Measurements from ENCODE around the gene FOS.

DNA sequence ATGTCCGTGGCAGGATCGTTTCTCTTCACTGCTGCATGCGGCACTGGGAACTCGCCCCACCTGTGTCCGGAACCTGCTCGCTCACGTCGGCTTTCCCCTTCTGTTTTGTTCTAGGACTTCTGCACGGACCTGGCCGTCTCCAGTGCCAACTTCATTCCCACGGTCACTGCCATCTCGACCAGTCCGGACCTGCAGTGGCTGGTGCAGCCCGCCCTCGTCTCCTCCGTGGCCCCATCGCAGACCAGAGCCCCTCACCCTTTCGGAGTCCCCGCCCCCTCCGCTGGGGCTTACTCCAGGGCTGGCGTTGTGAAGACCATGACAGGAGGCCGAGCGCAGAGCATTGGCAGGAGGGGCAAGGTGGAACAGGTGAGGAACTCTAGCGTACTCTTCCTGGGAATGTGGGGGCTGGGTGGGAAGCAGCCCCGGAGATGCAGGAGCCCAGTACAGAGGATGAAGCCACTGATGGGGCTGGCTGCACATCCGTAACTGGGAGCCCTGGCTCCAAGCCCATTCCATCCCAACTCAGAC lies 1.2 kb downstream of the FOS start:
- TF ChIP-seq ZNF331 (CRISPR knock-in tag; IDR thresholded peaks at IDR 0.05; ENCODE audit: low read depth) (no peak), POLR2AphosphoS5 (IDR thresholded peaks at IDR 0.05; ENCODE audit: low read depth) (no peak), EZH2 (IDR thresholded peaks at IDR 0.05; ENCODE audit: low read depth, unreplicated experiment) (no peak), EZH2phosphoT487 (IDR thresholded peaks at IDR 0.05; ENCODE audit: unreplicated experiment) (no peak), CREB1 (CRISPR knock-in tag; IDR thresholded peaks at IDR 0.05; ENCODE audit: low read depth) (no peak), JUNB (IDR thresholded peaks at IDR 0.05; ENCODE audit: unreplicated experiment) (no peak), NANOG (IDR thresholded peaks at IDR 0.05; ENCODE audit: borderline replicate concordance) (no peak), STAT1 (IDR thresholded peaks at IDR 0.05; ENCODE audit: unreplicated experiment) (no peak), ZNF114 (CRISPR knock-in tag; IDR thresholded peaks at IDR 0.05) (no peak)
- TF ChIP-seq, protein P1, sequence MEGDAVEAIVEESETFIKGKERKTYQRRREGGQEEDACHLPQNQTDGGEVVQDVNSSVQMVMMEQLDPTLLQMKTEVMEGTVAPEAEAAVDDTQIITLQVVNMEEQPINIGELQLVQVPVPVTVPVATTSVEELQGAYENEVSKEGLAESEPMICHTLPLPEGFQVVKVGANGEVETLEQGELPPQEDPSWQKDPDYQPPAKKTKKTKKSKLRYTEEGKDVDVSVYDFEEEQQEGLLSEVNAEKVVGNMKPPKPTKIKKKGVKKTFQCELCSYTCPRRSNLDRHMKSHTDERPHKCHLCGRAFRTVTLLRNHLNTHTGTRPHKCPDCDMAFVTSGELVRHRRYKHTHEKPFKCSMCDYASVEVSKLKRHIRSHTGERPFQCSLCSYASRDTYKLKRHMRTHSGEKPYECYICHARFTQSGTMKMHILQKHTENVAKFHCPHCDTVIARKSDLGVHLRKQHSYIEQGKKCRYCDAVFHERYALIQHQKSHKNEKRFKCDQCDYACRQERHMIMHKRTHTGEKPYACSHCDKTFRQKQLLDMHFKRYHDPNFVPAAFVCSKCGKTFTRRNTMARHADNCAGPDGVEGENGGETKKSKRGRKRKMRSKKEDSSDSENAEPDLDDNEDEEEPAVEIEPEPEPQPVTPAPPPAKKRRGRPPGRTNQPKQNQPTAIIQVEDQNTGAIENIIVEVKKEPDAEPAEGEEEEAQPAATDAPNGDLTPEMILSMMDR (conservative IDR thresholded peaks at IDR 0.05; ENCODE audit: low read depth in 2 of 2): no peak
- TF ChIP-seq, protein P2, sequence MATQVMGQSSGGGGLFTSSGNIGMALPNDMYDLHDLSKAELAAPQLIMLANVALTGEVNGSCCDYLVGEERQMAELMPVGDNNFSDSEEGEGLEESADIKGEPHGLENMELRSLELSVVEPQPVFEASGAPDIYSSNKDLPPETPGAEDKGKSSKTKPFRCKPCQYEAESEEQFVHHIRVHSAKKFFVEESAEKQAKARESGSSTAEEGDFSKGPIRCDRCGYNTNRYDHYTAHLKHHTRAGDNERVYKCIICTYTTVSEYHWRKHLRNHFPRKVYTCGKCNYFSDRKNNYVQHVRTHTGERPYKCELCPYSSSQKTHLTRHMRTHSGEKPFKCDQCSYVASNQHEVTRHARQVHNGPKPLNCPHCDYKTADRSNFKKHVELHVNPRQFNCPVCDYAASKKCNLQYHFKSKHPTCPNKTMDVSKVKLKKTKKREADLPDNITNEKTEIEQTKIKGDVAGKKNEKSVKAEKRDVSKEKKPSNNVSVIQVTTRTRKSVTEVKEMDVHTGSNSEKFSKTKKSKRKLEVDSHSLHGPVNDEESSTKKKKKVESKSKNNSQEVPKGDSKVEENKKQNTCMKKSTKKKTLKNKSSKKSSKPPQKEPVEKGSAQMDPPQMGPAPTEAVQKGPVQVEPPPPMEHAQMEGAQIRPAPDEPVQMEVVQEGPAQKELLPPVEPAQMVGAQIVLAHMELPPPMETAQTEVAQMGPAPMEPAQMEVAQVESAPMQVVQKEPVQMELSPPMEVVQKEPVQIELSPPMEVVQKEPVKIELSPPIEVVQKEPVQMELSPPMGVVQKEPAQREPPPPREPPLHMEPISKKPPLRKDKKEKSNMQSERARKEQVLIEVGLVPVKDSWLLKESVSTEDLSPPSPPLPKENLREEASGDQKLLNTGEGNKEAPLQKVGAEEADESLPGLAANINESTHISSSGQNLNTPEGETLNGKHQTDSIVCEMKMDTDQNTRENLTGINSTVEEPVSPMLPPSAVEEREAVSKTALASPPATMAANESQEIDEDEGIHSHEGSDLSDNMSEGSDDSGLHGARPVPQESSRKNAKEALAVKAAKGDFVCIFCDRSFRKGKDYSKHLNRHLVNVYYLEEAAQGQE (IDR thresholded peaks at IDR 0.05; ENCODE audit: unreplicated experiment): no peak
- TF ChIP-seq, protein P3, sequence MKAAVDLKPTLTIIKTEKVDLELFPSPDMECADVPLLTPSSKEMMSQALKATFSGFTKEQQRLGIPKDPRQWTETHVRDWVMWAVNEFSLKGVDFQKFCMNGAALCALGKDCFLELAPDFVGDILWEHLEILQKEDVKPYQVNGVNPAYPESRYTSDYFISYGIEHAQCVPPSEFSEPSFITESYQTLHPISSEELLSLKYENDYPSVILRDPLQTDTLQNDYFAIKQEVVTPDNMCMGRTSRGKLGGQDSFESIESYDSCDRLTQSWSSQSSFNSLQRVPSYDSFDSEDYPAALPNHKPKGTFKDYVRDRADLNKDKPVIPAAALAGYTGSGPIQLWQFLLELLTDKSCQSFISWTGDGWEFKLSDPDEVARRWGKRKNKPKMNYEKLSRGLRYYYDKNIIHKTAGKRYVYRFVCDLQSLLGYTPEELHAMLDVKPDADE (IDR thresholded peaks at IDR 0.05): no peak
- TF ChIP-seq, protein P4, sequence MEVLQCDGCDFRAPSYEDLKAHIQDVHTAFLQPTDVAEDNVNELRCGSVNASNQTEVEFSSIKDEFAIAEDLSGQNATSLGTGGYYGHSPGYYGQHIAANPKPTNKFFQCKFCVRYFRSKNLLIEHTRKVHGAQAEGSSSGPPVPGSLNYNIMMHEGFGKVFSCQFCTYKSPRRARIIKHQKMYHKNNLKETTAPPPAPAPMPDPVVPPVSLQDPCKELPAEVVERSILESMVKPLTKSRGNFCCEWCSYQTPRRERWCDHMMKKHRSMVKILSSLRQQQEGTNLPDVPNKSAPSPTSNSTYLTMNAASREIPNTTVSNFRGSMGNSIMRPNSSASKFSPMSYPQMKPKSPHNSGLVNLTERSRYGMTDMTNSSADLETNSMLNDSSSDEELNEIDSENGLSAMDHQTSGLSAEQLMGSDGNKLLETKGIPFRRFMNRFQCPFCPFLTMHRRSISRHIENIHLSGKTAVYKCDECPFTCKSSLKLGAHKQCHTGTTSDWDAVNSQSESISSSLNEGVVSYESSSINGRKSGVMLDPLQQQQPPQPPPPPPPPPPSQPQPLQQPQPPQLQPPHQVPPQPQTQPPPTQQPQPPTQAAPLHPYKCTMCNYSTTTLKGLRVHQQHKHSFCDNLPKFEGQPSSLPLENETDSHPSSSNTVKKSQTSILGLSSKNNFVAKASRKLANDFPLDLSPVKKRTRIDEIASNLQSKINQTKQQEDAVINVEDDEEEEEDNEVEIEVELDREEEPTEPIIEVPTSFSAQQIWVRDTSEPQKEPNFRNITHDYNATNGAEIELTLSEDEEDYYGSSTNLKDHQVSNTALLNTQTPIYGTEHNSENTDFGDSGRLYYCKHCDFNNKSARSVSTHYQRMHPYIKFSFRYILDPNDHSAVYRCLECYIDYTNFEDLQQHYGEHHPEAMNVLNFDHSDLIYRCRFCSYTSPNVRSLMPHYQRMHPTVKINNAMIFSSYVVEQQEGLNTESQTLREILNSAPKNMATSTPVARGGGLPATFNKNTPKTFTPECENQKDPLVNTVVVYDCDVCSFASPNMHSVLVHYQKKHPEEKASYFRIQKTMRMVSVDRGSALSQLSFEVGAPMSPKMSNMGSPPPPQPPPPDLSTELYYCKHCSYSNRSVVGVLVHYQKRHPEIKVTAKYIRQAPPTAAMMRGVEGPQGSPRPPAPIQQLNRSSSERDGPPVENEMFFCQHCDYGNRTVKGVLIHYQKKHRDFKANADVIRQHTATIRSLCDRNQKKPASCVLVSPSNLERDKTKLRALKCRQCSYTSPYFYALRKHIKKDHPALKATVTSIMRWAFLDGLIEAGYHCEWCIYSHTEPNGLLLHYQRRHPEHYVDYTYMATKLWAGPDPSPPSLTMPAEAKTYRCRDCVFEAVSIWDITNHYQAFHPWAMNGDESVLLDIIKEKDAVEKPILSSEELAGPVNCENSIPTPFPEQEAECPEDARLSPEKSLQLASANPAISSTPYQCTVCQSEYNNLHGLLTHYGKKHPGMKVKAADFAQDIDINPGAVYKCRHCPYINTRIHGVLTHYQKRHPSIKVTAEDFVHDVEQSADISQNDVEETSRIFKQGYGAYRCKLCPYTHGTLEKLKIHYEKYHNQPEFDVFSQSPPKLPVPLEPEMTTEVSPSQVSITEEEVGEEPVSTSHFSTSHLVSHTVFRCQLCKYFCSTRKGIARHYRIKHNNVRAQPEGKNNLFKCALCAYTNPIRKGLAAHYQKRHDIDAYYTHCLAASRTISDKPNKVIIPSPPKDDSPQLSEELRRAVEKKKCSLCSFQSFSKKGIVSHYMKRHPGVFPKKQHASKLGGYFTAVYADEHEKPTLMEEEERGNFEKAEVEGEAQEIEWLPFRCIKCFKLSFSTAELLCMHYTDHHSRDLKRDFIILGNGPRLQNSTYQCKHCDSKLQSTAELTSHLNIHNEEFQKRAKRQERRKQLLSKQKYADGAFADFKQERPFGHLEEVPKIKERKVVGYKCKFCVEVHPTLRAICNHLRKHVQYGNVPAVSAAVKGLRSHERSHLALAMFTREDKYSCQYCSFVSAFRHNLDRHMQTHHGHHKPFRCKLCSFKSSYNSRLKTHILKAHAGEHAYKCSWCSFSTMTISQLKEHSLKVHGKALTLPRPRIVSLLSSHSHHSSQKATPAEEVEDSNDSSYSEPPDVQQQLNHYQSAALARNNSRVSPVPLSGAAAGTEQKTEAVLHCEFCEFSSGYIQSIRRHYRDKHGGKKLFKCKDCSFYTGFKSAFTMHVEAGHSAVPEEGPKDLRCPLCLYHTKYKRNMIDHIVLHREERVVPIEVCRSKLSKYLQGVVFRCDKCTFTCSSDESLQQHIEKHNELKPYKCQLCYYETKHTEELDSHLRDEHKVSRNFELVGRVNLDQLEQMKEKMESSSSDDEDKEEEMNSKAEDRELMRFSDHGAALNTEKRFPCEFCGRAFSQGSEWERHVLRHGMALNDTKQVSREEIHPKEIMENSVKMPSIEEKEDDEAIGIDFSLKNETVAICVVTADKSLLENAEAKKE (CRISPR knock-in tag; IDR thresholded peaks at IDR 0.05): no peak

All from GM23338 (cell line).